HepG2 (cell line): ENCODE measurements around the gene KDR. TPM values are rescaled to one million over a fixed set of nuclear protein-coding genes. Genes with fewer than 3 reads are reported as not detected.

Experiments
- ATAC-seq: fragments of 200-7000 bp; cut with Tn5 transposase; 3 replicates; pipeline ENCODE4 v1.9.1; 2020; ENCODE audit warnings: mild to moderate bottlenecking, moderate library complexity
- BruUV-seq: library from RNA; stranded (reverse); fragments of 400-500 nt; replicated peaks from 2 replicates; lab custom pipeline; 2021; lab: Mats Ljungman, UMichigan
- CTCF ChIA-PET: fragments of 300-600 bp; formaldehyde crosslinking; extraction: SDS; loops from one replicate; lab custom pipeline; 2021; ENCODE audit warnings: low total read pairs, inconsistent platforms, low intra/inter-chr PET ratio; lab: Yijun Ruan, JAX
- POLR2A ChIA-PET: fragments of 350-600 bp; sonication (Branson Sonifier 250); formaldehyde crosslinking; loops from one replicate; lab custom pipeline; 2020; ENCODE audit warnings: antibody characterized with exemption, inconsistent platforms; lab: Yijun Ruan, JAX
- DNase-seq: peaks from one replicate; pipeline ENCODE4 v3.0.0-alpha.2; 2015; ENCODE audit warnings: low spot score
- FAIRE-seq: peaks from 3 replicates; lab custom pipeline; 2011; peaks lifted over from hg19 to GRCh38; lab: Jason Lieb, UNC
- H2AFZ ChIP-seq: one replicate; pipeline ENCODE4 v1.6.1; 2011; ENCODE audit warnings: low read length, inconsistent platforms
- H3K27ac ChIP-seq: fragments of 300-600 bp; 3 replicates; pipeline ENCODE4 v1.8.0; 2011; ENCODE audit warnings: mixed run types, mild to moderate bottlenecking, mixed read lengths, low read length, inconsistent platforms; ENCODE audit not compliant: insufficient read depth; ENCODE audit errors: extremely low read length
- H3K27me3 ChIP-seq, 2 experiments: fragments of 200-600 bp in 1 of 2; 2 replicates in 1 of 2; 3 replicates in 1 of 2; pipeline versions ENCODE4 v1.6.0 to v1.8.0; 2011; ENCODE audit warnings: low read length in 2 of 2, mild to moderate bottlenecking in 2 of 2, moderate library complexity in 2 of 2, inconsistent platforms in 1 of 2; ENCODE audit not compliant: insufficient read depth in 2 of 2, control insufficient read depth in 1 of 2
- H3K36me3 ChIP-seq, 2 experiments: fragments of 200-600 bp in 1 of 2; replicated peaks in 1 of 2; 2 replicates in 1 of 2; 3 replicates in 1 of 2; pipeline versions ENCODE4 v1.5.1 to v1.8.0; 2011; ENCODE audit warnings: low read length in 2 of 2, inconsistent platforms in 1 of 2; ENCODE audit not compliant: insufficient read depth in 2 of 2, control insufficient read depth in 1 of 2
- H3K4me1 ChIP-seq: 2 replicates; pipeline ENCODE4 v1.5.1; 2012; ENCODE audit warnings: low read length, inconsistent platforms; ENCODE audit not compliant: insufficient read depth
- H3K4me2 ChIP-seq: 2 replicates; pipeline ENCODE4 v1.6.0; 2011; ENCODE audit warnings: low read depth, low read length, inconsistent platforms
- H3K4me3 ChIP-seq, 3 experiments: fragments of 200-600 bp in 1 of 3; sonication (generic), shearing (Covaris generic) in 1 of 3; replicated peaks in 1 of 3; 2 replicates each; pipeline ENCODE4 v1.5.1; 2011 to 2016; ENCODE audit warnings: low read length in 3 of 3, inconsistent platforms in 2 of 3, low read depth in 2 of 3, mild to moderate bottlenecking in 2 of 3, control low read depth in 1 of 3, mixed read lengths in 1 of 3; ENCODE audit not compliant: insufficient read depth in 1 of 3
- H3K79me2 ChIP-seq: one replicate; pipeline ENCODE4 v1.6.1; 2011; ENCODE audit warnings: low read length, inconsistent platforms; ENCODE audit not compliant: insufficient read depth
- H3K9ac ChIP-seq: 2 replicates; pipeline ENCODE4 v1.6.0; 2011; ENCODE audit warnings: mild to moderate bottlenecking, low read depth, low read length, inconsistent platforms; ENCODE audit not compliant: insufficient read depth
- H3K9me3 ChIP-seq: 2 replicates; pipeline ENCODE4 v1.5.1; 2012; ENCODE audit warnings: mild to moderate bottlenecking, low read length
- H4K20me1 ChIP-seq: 2 replicates; pipeline ENCODE4 v1.6.0; 2011; ENCODE audit warnings: inconsistent platforms, mild to moderate bottlenecking, low read length, moderate library complexity; ENCODE audit not compliant: insufficient read depth
- DNMT1 ChIP-seq: sonication (generic); formaldehyde crosslinking; IDR thresholded peaks from 2 replicates; pipeline ENCODE4 v1.5.1; 2020; ENCODE audit warnings: mild to moderate bottlenecking, missing genetic modification reagents
- KDM4B ChIP-seq: sonication (generic); formaldehyde crosslinking; IDR thresholded peaks from 2 replicates; pipeline ENCODE4 v1.4.0; 2020; ENCODE audit warnings: missing genetic modification reagents
- MBD4 ChIP-seq: IDR thresholded peaks from 2 replicates; pipeline ENCODE4 v1.6.1; 2012; ENCODE audit warnings: low read length, inconsistent platforms, borderline replicate concordance
- PCBP1 ChIP-seq: fragments of 200-400 bp; formaldehyde crosslinking; IDR thresholded peaks from 2 replicates; pipeline ENCODE4 v1.6.1; 2017; ENCODE audit warnings: mild to moderate bottlenecking, low read depth, low read length, borderline replicate concordance
- PRPF4 ChIP-seq: fragments of 200-400 bp; formaldehyde crosslinking; IDR thresholded peaks from 2 replicates; pipeline ENCODE4 v1.6.1; 2016; ENCODE audit warnings: low read length, low read depth; ENCODE audit not compliant: poor library complexity, severe bottlenecking
- XBP1 ChIP-seq: sonication (generic); formaldehyde crosslinking; IDR thresholded peaks from 2 replicates; pipeline ENCODE4 v1.5.0; 2020; ENCODE audit warnings: missing genetic modification reagents
- ZNF253 ChIP-seq: sonication (generic); formaldehyde crosslinking; IDR thresholded peaks from 2 replicates; pipeline ENCODE4 v1.8.0; 2022; ENCODE audit warnings: mild to moderate bottlenecking, missing genetic modification reagents, borderline replicate concordance
- ZNF496 ChIP-seq: sonication (generic); formaldehyde crosslinking; IDR thresholded peaks from 2 replicates; pipeline ENCODE4 v1.8.1; 2023; ENCODE audit warnings: mild to moderate bottlenecking, moderate library complexity, missing genetic modification reagents; ENCODE audit not compliant: insufficient replicate concordance
- ZNF549 ChIP-seq: sonication (generic); formaldehyde crosslinking; IDR thresholded peaks from 2 replicates; pipeline ENCODE4 v1.5.0; 2020; ENCODE audit warnings: missing genetic modification reagents
- ZNF766 ChIP-seq: sonication (generic); formaldehyde crosslinking; IDR thresholded peaks from 2 replicates; pipeline ENCODE4 v1.5.0; 2020; ENCODE audit warnings: missing genetic modification reagents, borderline replicate concordance
- ZSCAN21 ChIP-seq: sonication (generic); formaldehyde crosslinking; IDR thresholded peaks from 2 replicates; pipeline ENCODE4 v1.8.0; 2022; ENCODE audit warnings: mild to moderate bottlenecking, missing genetic modification reagents, moderate library complexity, borderline replicate concordance
- WGBS: methylation state at CpG from one replicate; pipeline ENCODE4 v1.1.6; 2017; ENCODE audit warnings: low lambda C conversion rate; 5-methylcytosine and 5-hydroxymethylcytosine counted together
- in situ Hi-C: cut with HindIII; loops from 2 replicates; pipeline ENCODE4 v1.10.0; 2017; ENCODE audit warnings: low pct_unique_long_range_greater_than_20kb; ENCODE audit not compliant: extremely low pct_ligation_motif_present
- intact Hi-C: fragments of 100-400 bp; cut with micrococcal nuclease; formaldehyde crosslinking; loops from one replicate; pipeline ENCODE4 v1.10.0; 2022; ENCODE audit not compliant: unreplicated experiment
- polyA plus RNA-seq, 8 experiments: library from polyadenylated mRNA; depleted of rRNA in 3 of 8; stranded (reverse) in 7 of 8; unstranded in 1 of 8; fragments of >200 nt; fragmentation: Illumina TruSeq in 4 of 8; extraction: Trizol in 4 of 8; gene quantifications; 2 replicates each; pipeline versions ENCODE4 v1.2.1 to v1.2.3, GENCODE V29; 2011 to 2016; ENCODE audit warnings: low read depth in 4 of 8, missing spikeins in 1 of 8, mixed read lengths in 1 of 8; ENCODE audit not compliant: insufficient read depth in 1 of 8
- total RNA-seq, 5 experiments: library from RNA; depleted of rRNA; stranded (reverse); fragments of >200 nt; fragmentation: Illumina TruSeq; extraction: Trizol; gene quantifications; 2 replicates each; pipeline ENCODE4 v1.2.3, GENCODE V29; 2016; ENCODE audit warnings: low read depth in 1 of 5
- TF ChIP-seq, protein P1 (sequence below): sonication (generic); formaldehyde crosslinking; IDR thresholded peaks from 2 replicates; pipeline ENCODE4 v1.4.0; 2020; ENCODE audit warnings: missing genetic modification reagents, mild to moderate bottlenecking, borderline replicate concordance
- TF ChIP-seq, protein P2 (sequence below): IDR thresholded peaks from 2 replicates; pipeline ENCODE4 v1.6.1; 2016; ENCODE audit warnings: control low read depth

Gene KDR
- total and polyA plus RNA-seq, 2 of the 13 experiments (the other 11 are each of a cell fraction or from before 2014, with no cell fraction given): not detected

DNA sequence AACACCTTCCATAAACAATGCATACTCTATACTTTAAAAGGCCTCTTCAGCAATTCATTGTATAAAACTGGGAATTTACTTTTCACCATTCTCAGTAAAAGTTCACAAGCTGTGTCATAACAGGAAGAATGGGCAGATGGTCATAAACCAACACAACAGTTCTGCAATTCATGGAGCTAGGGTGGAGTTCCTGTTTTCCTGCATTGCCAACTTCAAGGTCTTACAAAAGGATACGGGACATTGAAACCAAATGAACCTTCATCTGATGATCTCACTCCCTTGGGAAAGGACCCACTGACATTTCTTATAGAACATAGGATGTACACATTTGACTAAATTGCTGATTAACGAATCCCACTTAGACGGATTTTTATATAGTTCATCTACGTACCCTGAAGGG, 4.1 kb downstream of the KDR start:
- no peaks in the 10 kb centered on the region for H3K9me3 ChIP-seq
- WGBS: 16% methylated on average over 4 of the region's 4 CpGs
- intact Hi-C loops: no loop called here
- TF ChIP-seq ZNF253 (no peak), ZNF549 (no peak), PRPF4 (no peak), ZNF496 (CRISPR knock-in tag) (no peak), XBP1 (CRISPR knock-in tag) (no peak), ZNF766 (CRISPR knock-in tag) (no peak), MBD4 (no peak), PCBP1 (no peak), ZSCAN21 (CRISPR knock-in tag) (no peak), DNMT1 (CRISPR knock-in tag) (no peak), KDM4B (CRISPR knock-in tag) (no peak)
- TF ChIP-seq, protein P1, sequence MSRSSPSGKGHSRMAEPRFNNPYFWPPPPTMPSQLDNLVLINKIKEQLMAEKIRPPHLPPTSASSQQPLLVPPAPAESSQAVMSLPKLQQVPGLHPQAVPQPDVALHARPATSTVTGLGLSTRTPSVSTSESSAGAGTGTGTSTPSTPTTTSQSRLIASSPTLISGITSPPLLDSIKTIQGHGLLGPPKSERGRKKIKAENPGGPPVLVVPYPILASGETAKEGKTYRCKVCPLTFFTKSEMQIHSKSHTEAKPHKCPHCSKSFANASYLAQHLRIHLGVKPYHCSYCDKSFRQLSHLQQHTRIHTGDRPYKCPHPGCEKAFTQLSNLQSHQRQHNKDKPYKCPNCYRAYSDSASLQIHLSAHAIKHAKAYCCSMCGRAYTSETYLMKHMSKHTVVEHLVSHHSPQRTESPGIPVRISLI (CRISPR knock-in tag): no peak
- TF ChIP-seq, protein P2, sequence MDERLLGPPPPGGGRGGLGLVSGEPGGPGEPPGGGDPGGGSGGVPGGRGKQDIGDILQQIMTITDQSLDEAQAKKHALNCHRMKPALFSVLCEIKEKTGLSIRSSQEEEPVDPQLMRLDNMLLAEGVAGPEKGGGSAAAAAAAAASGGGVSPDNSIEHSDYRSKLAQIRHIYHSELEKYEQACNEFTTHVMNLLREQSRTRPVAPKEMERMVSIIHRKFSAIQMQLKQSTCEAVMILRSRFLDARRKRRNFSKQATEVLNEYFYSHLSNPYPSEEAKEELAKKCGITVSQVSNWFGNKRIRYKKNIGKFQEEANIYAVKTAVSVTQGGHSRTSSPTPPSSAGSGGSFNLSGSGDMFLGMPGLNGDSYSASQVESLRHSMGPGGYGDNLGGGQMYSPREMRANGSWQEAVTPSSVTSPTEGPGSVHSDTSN (CRISPR knock-in tag): no peak
- in situ Hi-C loops: no loop called here
- H3K9ac ChIP-seq: no peak overlapping the region
- no peaks in the 10 kb centered on the region for H3K36me3 ChIP-seq
- ChIA-PET CTCF (no interaction called here), POLR2A (no interaction called here)
- no peak overlapping the region for H3K27ac ChIP-seq
- ATAC-seq: no peak
- no peaks in the 10 kb centered on the region for H4K20me1 ChIP-seq
- FAIRE-seq: no peak
- no peaks in the 10 kb centered on the region for H3K4me1 ChIP-seq
- DNase-seq: no peak
- no peak overlapping the region for H3K4me2 ChIP-seq
- H3K4me3 ChIP-seq: no peak overlapping the region
- no peaks in the 10 kb centered on the region for H3K79me2 ChIP-seq
- H2AFZ ChIP-seq: no peak overlapping the region
- peaks cover 0 to 15% of the 10 kb centered on the region in 2 experiments; a peak in 3 of 5 replicates for H3K27me3 ChIP-seq
- BruUV-seq: no TSS peak
